GM12878 (cell line): Measurements from ENCODE around the gene SPATA31D3. TPM values are rescaled to one million over a fixed set of nuclear protein-coding genes. Genes with fewer than 3 reads are reported as not detected.

ENCODE experiments used
- ATAC-seq: fragments of 200-7000 bp; cut with Tn5 transposase; 3 replicates; pipeline ENCODE4 v1.9.1; 2020; ENCODE audit warnings: mild to moderate bottlenecking, moderate library complexity
- BruUV-seq: library from RNA; stranded (reverse); fragments of 400-500 nt; replicated peaks from 2 replicates; lab custom pipeline; 2021; lab: Mats Ljungman, UMichigan
- CTCF ChIA-PET: fragments of 300-600 bp; sonication (Branson Sonifier 250); formaldehyde crosslinking; extraction: SDS; loops from one replicate; lab custom pipeline; 2021; ENCODE audit warnings: inconsistent platforms; lab: Yijun Ruan, JAX
- POLR2A ChIA-PET: fragments of 350-600 bp; formaldehyde crosslinking; extraction: SDS; loops from one replicate; lab custom pipeline; 2021; ENCODE audit warnings: inconsistent platforms; lab: Charles Lee
- RAD21 ChIA-PET: fragments of 300-600 bp; sonication (Branson Sonifier 250); formaldehyde crosslinking; loops from one replicate; lab custom pipeline; 2023; ENCODE audit warnings: antibody characterized with exemption; ENCODE audit not compliant: unreplicated experiment; lab: Charles Lee
- SMC1A ChIA-PET: fragments of 300-600 bp; sonication (Branson Sonifier 250); formaldehyde crosslinking; loops from one replicate; lab custom pipeline; 2023; ENCODE audit not compliant: unreplicated experiment, uncharacterized antibody; lab: Charles Lee
- DNase-seq: peaks from one replicate; pipeline ENCODE4 v3.0.0-alpha.2; 2011; ENCODE audit warnings: low read depth, low spot score
- FAIRE-seq: peaks from 3 replicates; lab custom pipeline; 2011; peaks lifted over from hg19 to GRCh38; lab: Jason Lieb, UNC
- H2AFZ ChIP-seq: 2 replicates; pipeline ENCODE4 v1.6.0; 2011; ENCODE audit warnings: low read depth, low read length, control low read depth; ENCODE audit not compliant: control insufficient read depth
- H3K27ac ChIP-seq: 2 replicates; pipeline ENCODE4 v1.5.1; 2011; ENCODE audit warnings: control low read depth; ENCODE audit not compliant: control insufficient read depth, insufficient read depth
- H3K27me3 ChIP-seq, 2 experiments: replicated peaks in 1 of 2; 2 replicates each; pipeline versions ENCODE4 v1.6.0 to v1.6.1; 2011; ENCODE audit warnings: low read length in 1 of 2; ENCODE audit not compliant: control insufficient read depth in 2 of 2, insufficient read depth in 2 of 2
- H3K36me3 ChIP-seq, 2 experiments: 2 replicates each; pipeline ENCODE4 v1.5.1; 2011; ENCODE audit warnings: low read length in 1 of 2; ENCODE audit not compliant: control insufficient read depth in 2 of 2, insufficient read depth in 2 of 2
- H3K4me1 ChIP-seq: 2 replicates; pipeline ENCODE4 v1.6.1; 2011; ENCODE audit warnings: mild to moderate bottlenecking, low read length, moderate library complexity, mixed read lengths; ENCODE audit not compliant: control insufficient read depth, insufficient read depth
- H3K4me2 ChIP-seq: 2 replicates; pipeline ENCODE4 v1.6.0; 2011; ENCODE audit warnings: control low read depth; ENCODE audit not compliant: control insufficient read depth, insufficient read depth
- H3K4me3 ChIP-seq: fragments of 200-600 bp; sonication (generic); 2 replicates; pipeline ENCODE4 v1.5.1; 2016
- H3K79me2 ChIP-seq: 2 replicates; pipeline ENCODE4 v1.6.0; 2011; ENCODE audit warnings: low read length; ENCODE audit not compliant: control insufficient read depth, insufficient read depth
- H3K9ac ChIP-seq: 2 replicates; pipeline ENCODE4 v1.8.0; 2011; ENCODE audit warnings: low read length, control low read depth, mixed read lengths; ENCODE audit not compliant: control insufficient read depth, insufficient read depth
- H3K9me3 ChIP-seq: replicated peaks from 3 replicates; pipeline ENCODE4 v1.5.1; 2011; ENCODE audit warnings: mild to moderate bottlenecking, low read length; ENCODE audit not compliant: control insufficient read depth, insufficient read depth
- H4K20me1 ChIP-seq: 2 replicates; pipeline ENCODE4 v1.6.0; 2011; ENCODE audit not compliant: control insufficient read depth, insufficient read depth
- CBX3 ChIP-seq: fragments of 200-600 bp; sonication (generic); IDR thresholded peaks from 2 replicates; pipeline ENCODE4 v1.6.1; 2016; ENCODE audit warnings: low read depth, borderline replicate concordance
- MYC ChIP-seq: IDR thresholded peaks from 2 replicates; pipeline ENCODE4 v1.6.1; 2011; ENCODE audit warnings: mild to moderate bottlenecking, low read length, moderate library complexity, inconsistent platforms; ENCODE audit not compliant: insufficient read depth, insufficient replicate concordance, insufficient read length, severe bottlenecking
- NFYA ChIP-seq: IDR thresholded peaks from 2 replicates; pipeline ENCODE4 v1.6.1; 2011; ENCODE audit warnings: low read depth, mild to moderate bottlenecking, low read length, improper control_type of control experiment, borderline replicate concordance
- RCOR1 ChIP-seq: conservative IDR thresholded peaks from 2 replicates; pipeline ENCODE4 v1.6.1; 2012; ENCODE audit warnings: low read depth, low read length, improper control_type of control experiment
- USF1 ChIP-seq: IDR thresholded peaks from 2 replicates; pipeline ENCODE4 v1.6.1; 2011; ENCODE audit warnings: borderline replicate concordance, low read depth, mild to moderate bottlenecking, moderate library complexity, mixed read lengths, low read length; ENCODE audit not compliant: insufficient read depth; ENCODE audit errors: extremely low read length
- ZBED1 ChIP-seq: IDR thresholded peaks from 2 replicates; pipeline ENCODE4 v1.6.1; 2016; ENCODE audit warnings: borderline replicate concordance
- ZNF622 ChIP-seq: fragments of 450-650 bp; IDR thresholded peaks from 2 replicates; pipeline ENCODE4 v1.6.1; 2017; ENCODE audit warnings: mild to moderate bottlenecking, inconsistent platforms
- ZNF687 ChIP-seq: fragments of 450-650 bp; IDR thresholded peaks from 2 replicates; pipeline ENCODE4 v1.6.1; 2017; ENCODE audit warnings: mild to moderate bottlenecking, moderate library complexity
- in situ Hi-C: fragments of 300-500 bp; cut with MboI; formaldehyde crosslinking; loops from 9 replicates; pipeline ENCODE4 v1.14.3; 2018; ENCODE audit warnings: mixed read lengths
- intact Hi-C: fragments of 100-400 bp; cut with micrococcal nuclease; formaldehyde crosslinking; loops from one replicate; pipeline ENCODE4 v1.14.2; 2022; ENCODE audit not compliant: unreplicated experiment
- polyA plus RNA-seq, 11 experiments: library from polyadenylated mRNA; depleted of rRNA in 4 of 11; unstranded in 6 of 11; stranded (reverse) in 5 of 11; fragments of >200 nt; fragmentation: Nextera tagmentation in 4 of 11; fragmentation: Illumina TruSeq in 1 of 11; extraction: Ambion mirVana in 4 of 11; extraction: Trizol in 1 of 11; gene quantifications; 1 replicate in 1 of 11; 2 replicates in 10 of 11; pipeline versions ENCODE4 v1.2.1 to v1.2.3, GENCODE V29; 2011 to 2016; ENCODE audit warnings: inconsistent platforms in 2 of 11, missing spikeins in 2 of 11, low read depth in 1 of 11
- total RNA-seq, 4 experiments: library from RNA; depleted of rRNA in 3 of 4; stranded (reverse); fragments of >200 nt in 3 of 4; fragmentation: Illumina TruSeq in 1 of 4; extraction: Trizol in 1 of 4; gene quantifications; 2 replicates each; pipeline versions ENCODE4 v1.2.1 to v1.2.3, GENCODE V29; 2013 to 2021
- TF ChIP-seq, protein P1 (sequence below): fragments of 450-650 bp; IDR thresholded peaks from 2 replicates; pipeline ENCODE4 v1.6.1; 2018; ENCODE audit warnings: mild to moderate bottlenecking, low read depth, moderate library complexity; ENCODE audit not compliant: partially characterized antibody
- TF ChIP-seq, protein P2 (sequence below): fragments of 450-650 bp; IDR thresholded peaks from 2 replicates; pipeline ENCODE4 v1.6.1; 2016; ENCODE audit warnings: mild to moderate bottlenecking, moderate library complexity, borderline replicate concordance

Gene SPATA31D3
- total and polyA plus RNA-seq, 10 of the 15 experiments (the other 5 are each of a cell fraction or from before 2014, with no cell fraction given) = not detected

DNA sequence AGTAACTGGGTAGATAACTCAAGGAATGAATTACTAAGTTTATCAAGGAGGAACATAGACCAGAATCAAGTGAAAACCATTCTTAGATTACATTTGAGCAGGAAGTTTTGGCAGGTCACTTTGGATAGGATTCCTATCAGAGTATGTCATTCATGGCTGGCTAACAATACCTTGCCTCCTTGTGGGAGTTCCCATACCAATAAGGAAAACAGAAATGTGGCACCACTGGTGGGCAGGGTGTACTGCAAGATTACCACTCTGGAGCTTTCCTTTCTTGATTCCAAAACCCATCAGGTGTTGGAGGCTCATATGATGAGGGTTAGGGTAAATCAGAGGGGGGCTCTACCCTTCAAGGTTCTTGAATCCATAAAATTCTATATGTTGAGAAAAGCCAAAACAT lies 26.7 kb downstream of the SPATA31D3 start (continued):
- TF ChIP-seq, protein P1, sequence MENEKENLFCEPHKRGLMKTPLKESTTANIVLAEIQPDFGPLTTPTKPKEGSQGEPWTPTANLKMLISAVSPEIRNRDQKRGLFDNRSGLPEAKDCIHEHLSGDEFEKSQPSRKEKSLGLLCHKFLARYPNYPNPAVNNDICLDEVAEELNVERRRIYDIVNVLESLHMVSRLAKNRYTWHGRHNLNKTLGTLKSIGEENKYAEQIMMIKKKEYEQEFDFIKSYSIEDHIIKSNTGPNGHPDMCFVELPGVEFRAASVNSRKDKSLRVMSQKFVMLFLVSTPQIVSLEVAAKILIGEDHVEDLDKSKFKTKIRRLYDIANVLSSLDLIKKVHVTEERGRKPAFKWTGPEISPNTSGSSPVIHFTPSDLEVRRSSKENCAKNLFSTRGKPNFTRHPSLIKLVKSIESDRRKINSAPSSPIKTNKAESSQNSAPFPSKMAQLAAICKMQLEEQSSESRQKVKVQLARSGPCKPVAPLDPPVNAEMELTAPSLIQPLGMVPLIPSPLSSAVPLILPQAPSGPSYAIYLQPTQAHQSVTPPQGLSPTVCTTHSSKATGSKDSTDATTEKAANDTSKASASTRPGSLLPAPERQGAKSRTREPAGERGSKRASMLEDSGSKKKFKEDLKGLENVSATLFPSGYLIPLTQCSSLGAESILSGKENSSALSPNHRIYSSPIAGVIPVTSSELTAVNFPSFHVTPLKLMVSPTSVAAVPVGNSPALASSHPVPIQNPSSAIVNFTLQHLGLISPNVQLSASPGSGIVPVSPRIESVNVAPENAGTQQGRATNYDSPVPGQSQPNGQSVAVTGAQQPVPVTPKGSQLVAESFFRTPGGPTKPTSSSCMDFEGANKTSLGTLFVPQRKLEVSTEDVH = no peak
- TF ChIP-seq MYC = no peak
- TF ChIP-seq ZBED1 = no peak
- TF ChIP-seq RCOR1 = no peak
- no peak for TF ChIP-seq ZNF622
- no peak for TF ChIP-seq USF1

GRCh38 chr9:81971727-81972126 lies 28.4 kb downstream of the SPATA31D3 start:
- no peak for ATAC-seq
- no peak overlapping the region for H3K4me2 ChIP-seq
- intact Hi-C loops = no loop called here
- H3K27ac ChIP-seq = no peak overlapping the region
- no peak overlapping the region for H3K9ac ChIP-seq
- H3K79me2 ChIP-seq = no peaks in the 10 kb centered on the region
- H2AFZ ChIP-seq = no peak overlapping the region
- no TSS peak for BruUV-seq
- H3K36me3 ChIP-seq = no peaks in the 10 kb centered on the region
- no peaks in the 10 kb centered on the region for H3K9me3 ChIP-seq
- ChIA-PET CTCF (no interaction called here), SMC1A (interaction anchor here (1.2 kb wide), 1 partner anchor 10 kb away, joined by 4 read pairs; no protein-coding TSS in a partner anchor), RAD21 (no interaction called here), POLR2A (no interaction called here)
- H3K27me3 ChIP-seq = no peaks in the 10 kb centered on the region
- no peak for DNase-seq
- no peaks in the 10 kb centered on the region for H3K4me1 ChIP-seq
- H4K20me1 ChIP-seq = no peaks in the 10 kb centered on the region
- FAIRE-seq = no peak
- in situ Hi-C loops = loop anchor here (25.0 kb wide), 1 partner anchor 91 kb away; no protein-coding TSS in a partner anchor
- H3K4me3 ChIP-seq = no peak overlapping the region
- no peak for TF ChIP-seq ZNF687
- TF ChIP-seq NFYA = no peak
- TF ChIP-seq, protein P2, sequence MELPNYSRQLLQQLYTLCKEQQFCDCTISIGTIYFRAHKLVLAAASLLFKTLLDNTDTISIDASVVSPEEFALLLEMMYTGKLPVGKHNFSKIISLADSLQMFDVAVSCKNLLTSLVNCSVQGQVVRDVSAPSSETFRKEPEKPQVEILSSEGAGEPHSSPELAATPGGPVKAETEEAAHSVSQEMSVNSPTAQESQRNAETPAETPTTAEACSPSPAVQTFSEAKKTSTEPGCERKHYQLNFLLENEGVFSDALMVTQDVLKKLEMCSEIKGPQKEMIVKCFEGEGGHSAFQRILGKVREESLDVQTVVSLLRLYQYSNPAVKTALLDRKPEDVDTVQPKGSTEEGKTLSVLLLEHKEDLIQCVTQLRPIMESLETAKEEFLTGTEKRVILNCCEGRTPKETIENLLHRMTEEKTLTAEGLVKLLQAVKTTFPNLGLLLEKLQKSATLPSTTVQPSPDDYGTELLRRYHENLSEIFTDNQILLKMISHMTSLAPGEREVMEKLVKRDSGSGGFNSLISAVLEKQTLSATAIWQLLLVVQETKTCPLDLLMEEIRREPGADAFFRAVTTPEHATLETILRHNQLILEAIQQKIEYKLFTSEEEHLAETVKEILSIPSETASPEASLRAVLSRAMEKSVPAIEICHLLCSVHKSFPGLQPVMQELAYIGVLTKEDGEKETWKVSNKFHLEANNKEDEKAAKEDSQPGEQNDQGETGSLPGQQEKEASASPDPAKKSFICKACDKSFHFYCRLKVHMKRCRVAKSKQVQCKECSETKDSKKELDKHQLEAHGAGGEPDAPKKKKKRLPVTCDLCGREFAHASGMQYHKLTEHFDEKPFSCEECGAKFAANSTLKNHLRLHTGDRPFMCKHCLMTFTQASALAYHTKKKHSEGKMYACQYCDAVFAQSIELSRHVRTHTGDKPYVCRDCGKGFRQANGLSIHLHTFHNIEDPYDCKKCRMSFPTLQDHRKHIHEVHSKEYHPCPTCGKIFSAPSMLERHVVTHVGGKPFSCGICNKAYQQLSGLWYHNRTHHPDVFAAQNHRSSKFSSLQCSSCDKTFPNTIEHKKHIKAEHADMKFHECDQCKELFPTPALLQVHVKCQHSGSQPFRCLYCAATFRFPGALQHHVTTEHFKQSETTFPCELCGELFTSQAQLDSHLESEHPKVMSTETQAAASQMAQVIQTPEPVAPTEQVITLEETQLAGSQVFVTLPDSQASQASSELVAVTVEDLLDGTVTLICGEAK = no peak
- TF ChIP-seq CBX3 = no peak
